Uterus (tissue), 2 donors: ENCODE results near the gene PSTPIP1.

ENCODE experiments used
- POLR2A ChIP-seq, 2 donors: fragments of 450-650 bp; IDR thresholded peaks; one replicate each; pipeline ENCODE4 v1.6.1; 2016; ENCODE audit warnings: antibody characterized with exemption in 2 of 2, mild to moderate bottlenecking in 1 of 2, moderate library complexity in 1 of 2
- TF ChIP-seq, protein P1 (sequence below), 4 experiments: fragments of 200-600 bp in 2 of 4; fragments of 450-650 bp in 2 of 4; sonication (generic) in 2 of 4; IDR thresholded peaks; one replicate each; pipeline ENCODE4 v1.5.1; 2016 to 2019; ENCODE audit warnings: antibody characterized with exemption in 4 of 4, mild to moderate bottlenecking in 2 of 4, moderate library complexity in 1 of 4

DNA sequence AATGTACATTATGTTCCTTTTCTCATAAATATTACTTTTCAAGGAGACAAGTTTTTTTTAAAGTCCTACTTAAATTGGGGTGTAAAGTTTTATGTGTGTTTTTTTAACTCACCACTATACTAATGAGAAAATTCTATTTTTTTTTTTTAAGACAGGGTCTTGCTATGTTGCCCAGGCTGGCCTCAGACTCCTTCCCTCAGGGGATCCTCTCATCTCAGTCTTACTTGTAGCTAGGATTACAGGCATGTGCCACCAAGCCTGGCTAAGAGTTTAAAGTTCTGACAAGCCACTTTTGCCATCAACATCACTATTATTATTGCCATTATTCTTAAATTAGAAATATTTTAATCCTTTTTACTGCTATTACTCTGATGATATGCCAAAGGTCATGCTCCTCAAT is 68.3 kb downstream of the PSTPIP1 start:
- TF ChIP-seq, protein P1, sequence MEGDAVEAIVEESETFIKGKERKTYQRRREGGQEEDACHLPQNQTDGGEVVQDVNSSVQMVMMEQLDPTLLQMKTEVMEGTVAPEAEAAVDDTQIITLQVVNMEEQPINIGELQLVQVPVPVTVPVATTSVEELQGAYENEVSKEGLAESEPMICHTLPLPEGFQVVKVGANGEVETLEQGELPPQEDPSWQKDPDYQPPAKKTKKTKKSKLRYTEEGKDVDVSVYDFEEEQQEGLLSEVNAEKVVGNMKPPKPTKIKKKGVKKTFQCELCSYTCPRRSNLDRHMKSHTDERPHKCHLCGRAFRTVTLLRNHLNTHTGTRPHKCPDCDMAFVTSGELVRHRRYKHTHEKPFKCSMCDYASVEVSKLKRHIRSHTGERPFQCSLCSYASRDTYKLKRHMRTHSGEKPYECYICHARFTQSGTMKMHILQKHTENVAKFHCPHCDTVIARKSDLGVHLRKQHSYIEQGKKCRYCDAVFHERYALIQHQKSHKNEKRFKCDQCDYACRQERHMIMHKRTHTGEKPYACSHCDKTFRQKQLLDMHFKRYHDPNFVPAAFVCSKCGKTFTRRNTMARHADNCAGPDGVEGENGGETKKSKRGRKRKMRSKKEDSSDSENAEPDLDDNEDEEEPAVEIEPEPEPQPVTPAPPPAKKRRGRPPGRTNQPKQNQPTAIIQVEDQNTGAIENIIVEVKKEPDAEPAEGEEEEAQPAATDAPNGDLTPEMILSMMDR (IDR thresholded peaks at IDR 0.05) = no peak
- no peak for TF ChIP-seq POLR2A (IDR thresholded peaks at IDR 0.05)
